ENCODE measurements around the gene TMEM132D.

GRCh38 chr12:129660946-129661345 is 242.9 kb downstream of the TMEM132D start:
- TF ChIP-seq POLR2A (IDR thresholded peaks at IDR 0.05): no peak
- no peak for TF ChIP-seq POLR2AphosphoS5 (IDR thresholded peaks at IDR 0.05; ENCODE audit: insufficient read depth in 1 of 2, low read depth in 1 of 2)
- TF ChIP-seq CTCF (IDR thresholded peaks at IDR 0.05): no peak

Data from vagina (tissue), 2 donors.